Nephron (organoid): Measurements from ENCODE around the gene PLA2G12B.

Experiments
- H3K27ac Mint-ChIP-seq, 3 experiments: 2 replicates each; pipeline ENCODE4 v1.8.0; 2020; ENCODE audit warnings: mixed read lengths in 3 of 3, mild to moderate bottlenecking in 2 of 3, moderate library complexity in 1 of 3
- H3K27me3 Mint-ChIP-seq: 2 replicates; pipeline ENCODE4 v1.8.0; 2021; ENCODE audit warnings: low read depth, mild to moderate bottlenecking, moderate library complexity, mixed read lengths
- H3K36me3 Mint-ChIP-seq: 2 replicates; pipeline ENCODE4 v1.8.0; 2020; ENCODE audit warnings: low read depth, mixed read lengths
- H3K4me1 Mint-ChIP-seq: 2 replicates; pipeline ENCODE4 v1.8.0; 2020; ENCODE audit warnings: mixed read lengths
- H3K4me3 Mint-ChIP-seq, 3 experiments: 2 replicates each; pipeline ENCODE4 v1.8.0; 2020; ENCODE audit warnings: mild to moderate bottlenecking in 3 of 3, mixed read lengths in 3 of 3, moderate library complexity in 2 of 3
- H3K9me3 Mint-ChIP-seq: 2 replicates; pipeline ENCODE4 v1.8.0; 2020; ENCODE audit warnings: mixed read lengths
- TF ChIP-seq, protein P1 (sequence below), 3 experiments: fragments of 200-600 bp; sonication (generic); IDR thresholded peaks; one replicate each; pipeline ENCODE4 v1.5.0; 2021; ENCODE audit warnings: antibody characterized with exemption in 3 of 3; ENCODE audit not compliant: unreplicated experiment in 3 of 3

PLA2G12B gene

DNA sequence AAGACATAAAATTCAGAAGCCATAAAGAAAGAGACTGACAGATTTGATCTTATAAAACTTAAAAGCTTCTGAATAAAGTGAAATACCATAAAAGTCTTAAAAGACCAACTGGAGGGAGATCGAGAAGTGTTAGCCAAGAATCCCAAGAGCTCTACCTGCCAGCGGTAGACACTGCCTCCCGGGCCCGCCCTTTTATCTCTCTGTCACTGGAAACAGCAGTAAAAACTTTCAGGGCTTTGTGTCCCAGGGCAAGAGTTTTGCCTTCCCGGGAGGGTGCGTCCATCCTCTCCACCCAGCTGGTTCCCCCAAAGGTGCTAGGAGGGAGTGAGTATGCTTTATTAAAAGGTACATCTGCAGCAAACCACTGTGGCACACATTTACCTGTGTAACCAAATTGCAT is 5.8 kb downstream of the PLA2G12B start:
- H3K4me3 Mint-ChIP-seq = no peak overlapping the region
- no peaks in the 10 kb centered on the region for H3K9me3 Mint-ChIP-seq
- TF ChIP-seq, protein P1, sequence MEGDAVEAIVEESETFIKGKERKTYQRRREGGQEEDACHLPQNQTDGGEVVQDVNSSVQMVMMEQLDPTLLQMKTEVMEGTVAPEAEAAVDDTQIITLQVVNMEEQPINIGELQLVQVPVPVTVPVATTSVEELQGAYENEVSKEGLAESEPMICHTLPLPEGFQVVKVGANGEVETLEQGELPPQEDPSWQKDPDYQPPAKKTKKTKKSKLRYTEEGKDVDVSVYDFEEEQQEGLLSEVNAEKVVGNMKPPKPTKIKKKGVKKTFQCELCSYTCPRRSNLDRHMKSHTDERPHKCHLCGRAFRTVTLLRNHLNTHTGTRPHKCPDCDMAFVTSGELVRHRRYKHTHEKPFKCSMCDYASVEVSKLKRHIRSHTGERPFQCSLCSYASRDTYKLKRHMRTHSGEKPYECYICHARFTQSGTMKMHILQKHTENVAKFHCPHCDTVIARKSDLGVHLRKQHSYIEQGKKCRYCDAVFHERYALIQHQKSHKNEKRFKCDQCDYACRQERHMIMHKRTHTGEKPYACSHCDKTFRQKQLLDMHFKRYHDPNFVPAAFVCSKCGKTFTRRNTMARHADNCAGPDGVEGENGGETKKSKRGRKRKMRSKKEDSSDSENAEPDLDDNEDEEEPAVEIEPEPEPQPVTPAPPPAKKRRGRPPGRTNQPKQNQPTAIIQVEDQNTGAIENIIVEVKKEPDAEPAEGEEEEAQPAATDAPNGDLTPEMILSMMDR (IDR thresholded peaks at IDR 0.05; ENCODE audit: unreplicated experiment in 3 of 3) = no peak
- H3K27me3 Mint-ChIP-seq = peaks cover 4% of the 10 kb centered on the region
- H3K4me1 Mint-ChIP-seq = no peaks in the 10 kb centered on the region
- H3K36me3 Mint-ChIP-seq = no peaks in the 10 kb centered on the region
- H3K27ac Mint-ChIP-seq = no peak overlapping the region

DNA sequence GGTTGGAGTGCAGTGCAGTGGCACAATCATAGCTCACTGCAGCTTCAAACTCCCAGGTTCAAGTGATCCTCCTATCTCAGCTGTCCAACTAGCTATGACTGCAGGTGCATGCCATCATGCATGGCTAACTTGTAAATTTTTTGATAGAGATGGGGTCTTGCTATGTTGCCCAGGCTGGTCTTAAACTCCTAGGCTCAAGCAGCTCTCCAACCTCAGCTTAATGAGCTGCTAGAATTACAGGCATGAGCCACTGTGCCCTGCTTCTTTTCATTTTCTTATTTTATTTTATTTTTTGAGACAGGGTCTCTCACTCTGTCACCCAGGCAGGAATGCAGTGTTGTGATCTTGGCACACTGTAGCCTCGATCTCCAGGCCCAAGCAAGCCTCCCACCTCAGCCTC is 7.6 kb downstream of the PLA2G12B start:
- no peaks in the 10 kb centered on the region for H3K9me3 Mint-ChIP-seq
- TF ChIP-seq, protein P1 (IDR thresholded peaks at IDR 0.05; ENCODE audit: unreplicated experiment in 3 of 3) = no peak
- H3K27me3 Mint-ChIP-seq = peaks cover 4% of the 10 kb centered on the region
- H3K36me3 Mint-ChIP-seq = no peaks in the 10 kb centered on the region
- no peak overlapping the region for H3K4me3 Mint-ChIP-seq
- H3K4me1 Mint-ChIP-seq = no peaks in the 10 kb centered on the region
- H3K27ac Mint-ChIP-seq = no peak overlapping the region

DNA sequence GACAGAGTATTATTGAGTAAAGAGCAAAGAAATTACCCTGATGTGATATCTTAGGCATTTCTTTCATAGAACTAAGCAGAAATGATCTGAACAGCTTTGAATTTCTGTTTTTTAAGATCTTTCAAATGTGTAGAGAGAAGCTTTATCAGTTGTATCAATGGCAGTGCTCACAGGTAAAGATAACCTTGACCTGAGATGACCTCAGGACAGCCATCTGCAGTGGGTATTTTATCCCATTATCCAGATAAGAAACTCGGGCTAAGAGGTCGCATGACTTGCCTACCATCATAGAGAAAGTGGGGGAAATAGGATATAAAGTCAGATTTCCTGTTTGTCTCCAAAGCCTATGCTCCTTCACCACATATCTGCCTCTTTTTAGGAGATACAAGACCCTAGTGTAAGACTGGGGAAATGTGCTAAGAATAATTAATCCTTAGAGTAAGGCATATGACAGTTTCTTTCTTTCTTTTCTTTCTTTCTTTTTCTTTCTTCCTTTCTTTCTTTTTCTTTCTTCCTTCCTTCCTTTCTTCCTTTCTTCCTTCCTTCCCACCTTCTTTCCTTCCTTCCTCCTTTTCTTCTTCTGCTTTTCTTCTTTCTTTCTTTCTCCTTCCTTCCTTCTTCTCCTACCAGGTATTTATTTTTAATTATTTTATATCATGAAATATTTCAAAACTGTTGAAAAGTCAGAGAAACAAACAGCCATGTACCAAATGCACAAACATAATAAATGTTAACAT is 10.9 kb downstream of the PLA2G12B start:
- no peaks in the 10 kb centered on the region for H3K36me3 Mint-ChIP-seq
- TF ChIP-seq, protein P1 (IDR thresholded peaks at IDR 0.05; ENCODE audit: unreplicated experiment in 3 of 3) = no peak
- no peak overlapping the region for H3K27ac Mint-ChIP-seq
- H3K9me3 Mint-ChIP-seq = no peaks in the 10 kb centered on the region
- H3K4me1 Mint-ChIP-seq = no peaks in the 10 kb centered on the region
- peaks cover 4% of the 10 kb centered on the region for H3K27me3 Mint-ChIP-seq
- no peak overlapping the region for H3K4me3 Mint-ChIP-seq

DNA sequence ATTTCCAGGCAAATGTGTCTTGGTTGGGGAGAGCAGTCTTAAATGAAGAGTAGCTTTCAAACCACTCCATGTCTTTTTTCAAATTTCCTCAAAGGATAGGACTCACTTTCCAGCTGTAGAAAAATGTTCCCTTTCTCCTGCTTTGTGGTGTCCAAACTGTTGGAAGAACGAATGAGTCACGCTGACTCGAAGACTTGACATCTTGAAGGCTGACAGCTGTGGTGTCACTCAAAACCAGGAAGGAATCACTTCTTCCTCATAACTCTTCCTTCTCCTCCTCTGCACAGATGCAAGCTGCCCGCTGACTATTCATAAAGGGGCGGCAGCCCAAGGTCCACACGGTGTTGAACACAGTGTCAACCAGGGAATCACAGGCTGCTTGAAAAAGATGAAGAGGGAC is 19.2 kb downstream of the PLA2G12B start:
- Mint-ChIP-seq H3K27me3 (peaks cover 3% of the 10 kb centered on the region), H3K4me1 (no peaks in the 10 kb centered on the region), H3K36me3 (no peaks in the 10 kb centered on the region), H3K9me3 (no peaks in the 10 kb centered on the region), H3K27ac (no peak overlapping the region), H3K4me3 (no peak overlapping the region)
- TF ChIP-seq, protein P1 (IDR thresholded peaks at IDR 0.05; ENCODE audit: unreplicated experiment in 3 of 3) = no peak

DNA sequence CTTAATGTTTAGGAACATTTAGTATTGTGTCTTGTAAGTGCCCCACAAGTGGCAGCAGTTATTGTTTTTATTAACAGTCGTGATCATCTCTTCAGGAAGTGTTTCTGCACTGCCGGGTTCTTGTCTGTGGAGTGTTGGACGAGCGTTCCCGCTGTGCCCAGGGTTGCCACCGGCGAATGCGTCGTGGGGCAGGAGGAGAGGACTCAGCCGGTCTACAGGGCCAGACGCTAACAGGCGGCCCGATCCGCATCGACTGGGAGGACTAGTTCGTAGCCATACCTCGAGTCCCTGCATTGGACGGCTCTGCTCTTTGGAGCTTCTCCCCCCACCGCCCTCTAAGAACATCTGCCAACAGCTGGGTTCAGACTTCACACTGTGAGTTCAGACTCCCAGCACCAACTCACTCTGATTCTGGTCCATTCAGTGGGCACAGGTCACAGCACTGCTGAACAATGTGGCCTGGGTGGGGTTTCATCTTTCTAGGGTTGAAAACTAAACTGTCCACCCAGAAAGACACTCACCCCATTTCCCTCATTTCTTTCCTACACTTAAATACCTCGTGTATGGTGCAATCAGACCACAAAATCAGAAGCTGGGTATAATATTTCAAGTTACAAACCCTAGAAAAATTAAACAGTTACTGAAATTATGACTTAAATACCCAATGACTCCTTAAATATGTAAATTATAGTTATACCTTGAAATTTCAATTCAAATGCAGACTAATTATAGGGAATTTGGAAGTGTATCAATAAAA is 22.2 kb downstream of the PLA2G12B start:
- TF ChIP-seq, protein P1 (IDR thresholded peaks at IDR 0.05; ENCODE audit: unreplicated experiment in 3 of 3) = no peak
- no peaks in the 10 kb centered on the region for H3K9me3 Mint-ChIP-seq
- no peaks in the 10 kb centered on the region for H3K4me1 Mint-ChIP-seq
- H3K27ac Mint-ChIP-seq = no peak overlapping the region
- H3K27me3 Mint-ChIP-seq = peaks cover 3% of the 10 kb centered on the region
- H3K4me3 Mint-ChIP-seq = no peak overlapping the region
- H3K36me3 Mint-ChIP-seq = no peaks in the 10 kb centered on the region
